Activated CD8-positive, alpha-beta memory T cell treated with anti-CD3 and anti-CD28 coated beads for 36 hours (primary cell): Measurements from ENCODE around the gene LZTR1. TPM values are rescaled to one million over a fixed set of nuclear protein-coding genes. Genes with fewer than 3 reads are reported as not detected.

Source experiments
- CTCF ChIA-PET: fragments of 350-600 bp; sonication (Branson Sonifier 250); formaldehyde crosslinking; loops from one replicate; lab custom pipeline; 2021; ENCODE audit warnings: antibody characterized with exemption; lab: Charles Lee
- POLR2A ChIA-PET: fragments of 350-600 bp; sonication (Branson Sonifier 250); formaldehyde crosslinking; loops from one replicate; lab custom pipeline; 2021; ENCODE audit warnings: antibody characterized with exemption; lab: Charles Lee
- total RNA-seq, 2 experiments: library from RNA; stranded (reverse); gene quantifications; one replicate each; pipeline ENCODE4 v1.2.3, GENCODE V29; 2021

LZTR1 gene
- total RNA-seq, 2 experiments from 2014 or later, result 62.6 to 74.2 TPM

DNA sequence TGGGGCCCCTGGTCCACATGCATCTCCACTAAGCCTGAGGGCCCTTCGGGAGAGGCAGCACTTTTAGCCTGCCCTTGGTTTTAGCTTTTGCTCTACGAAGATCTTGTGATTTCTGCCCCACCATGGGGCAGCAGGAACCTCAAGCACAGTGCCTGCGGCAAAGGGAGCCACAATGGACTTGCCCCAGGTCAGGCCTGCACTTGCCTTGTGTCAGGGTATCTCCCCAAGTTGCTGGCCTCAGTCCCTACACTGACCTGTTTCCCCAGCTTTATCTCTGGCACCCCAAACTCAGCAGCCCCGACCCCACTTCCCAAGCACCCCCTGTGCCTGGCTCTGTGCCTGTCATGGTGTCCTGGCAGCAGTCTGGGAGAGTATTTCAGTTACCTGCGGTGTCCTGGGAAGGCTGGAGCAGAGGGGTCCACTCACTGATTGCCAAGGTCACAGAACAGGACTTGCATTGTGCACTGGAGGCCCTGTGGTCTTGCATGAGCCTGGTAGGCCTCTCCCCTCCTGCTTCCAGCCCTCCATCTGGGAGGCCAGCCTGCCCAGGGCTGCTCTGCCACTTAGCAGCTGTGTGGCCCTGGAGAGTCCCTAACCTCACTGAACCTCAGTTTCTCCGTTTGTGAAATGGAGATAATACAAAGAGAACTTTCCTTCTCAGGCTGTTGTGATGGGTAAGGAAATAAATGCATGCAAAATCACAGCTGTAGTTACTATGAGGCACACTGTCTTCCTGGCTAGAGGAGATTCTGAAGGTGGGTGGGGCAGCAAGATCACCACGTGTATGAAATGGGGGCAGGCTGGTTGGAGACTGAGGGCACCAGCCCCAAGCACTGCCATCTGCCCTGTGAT is 18.7 kb upstream of the LZTR1 start:
- CTCF ChIA-PET, result interaction anchor here (0.6 to 0.9 kb wide), 2 partner anchors 107 to 417 kb away, joined by 4 read pairs; no protein-coding TSS in a partner anchor
- POLR2A ChIA-PET, result interaction anchor here (0.5 kb wide), 1 partner anchor 18 kb away, joined by 3 read pairs; no protein-coding TSS in a partner anchor

DNA sequence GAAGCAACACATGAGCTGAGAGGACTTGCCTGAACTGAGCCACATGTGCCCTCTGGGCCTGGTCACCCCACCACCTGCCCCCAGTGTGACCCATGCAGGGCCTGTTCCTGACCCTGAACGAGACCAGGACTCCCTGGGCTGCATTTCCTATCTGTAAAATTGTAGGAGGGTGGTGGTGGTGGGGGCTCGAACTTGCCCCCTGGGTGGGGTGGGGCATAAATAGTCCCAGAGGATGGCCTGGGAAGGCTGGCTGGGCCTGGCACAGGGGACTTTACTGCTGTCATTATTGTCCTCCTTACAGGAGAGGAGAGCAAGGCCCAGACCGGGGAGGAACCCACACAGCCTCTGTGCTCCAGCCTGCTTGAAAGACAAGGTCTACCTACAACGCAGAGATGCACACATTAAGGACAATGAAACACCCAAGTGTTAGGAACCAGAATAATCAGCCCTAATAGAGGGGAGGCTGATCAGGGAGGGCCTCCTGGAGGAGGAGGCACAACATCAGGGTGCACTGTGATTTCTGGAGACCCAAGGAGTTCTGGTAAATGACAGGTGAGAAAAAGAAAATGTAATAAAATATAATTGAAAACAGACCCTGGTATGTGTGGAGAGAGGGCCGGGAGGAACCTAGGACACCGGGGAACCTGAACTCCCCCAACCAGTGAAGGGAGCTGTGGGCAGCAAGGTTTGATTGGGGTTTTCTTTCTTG is 17.9 kb upstream of the LZTR1 start:
- POLR2A ChIA-PET, result no interaction called here
- CTCF ChIA-PET, result interaction anchor here (0.6 to 1.1 kb wide), 3 partner anchors 39 to 418 kb away, joined by 3 to 4 read pairs (median 4); no protein-coding TSS in a partner anchor

GRCh38 chr22:20964799-20965103 is 17.3 kb upstream of the LZTR1 start:
- CTCF ChIA-PET, result interaction anchor here (0.9 to 1.1 kb wide), 3 partner anchors 18 to 108 kb away, joined by 3 to 4 read pairs (median 3); partner anchors contain the start of gene LZTR1
- POLR2A ChIA-PET, result no interaction called here

- CTCF ChIA-PET, result interaction anchor here (1.0 to 1.1 kb wide), 2 partner anchors 17 to 38 kb away, joined by 3 read pairs; partner anchors contain the start of gene LZTR1
- POLR2A ChIA-PET, result no interaction called here
Observed at GRCh38 chr22:20965104-20965887, 16.8 kb upstream of the LZTR1 start.

DNA sequence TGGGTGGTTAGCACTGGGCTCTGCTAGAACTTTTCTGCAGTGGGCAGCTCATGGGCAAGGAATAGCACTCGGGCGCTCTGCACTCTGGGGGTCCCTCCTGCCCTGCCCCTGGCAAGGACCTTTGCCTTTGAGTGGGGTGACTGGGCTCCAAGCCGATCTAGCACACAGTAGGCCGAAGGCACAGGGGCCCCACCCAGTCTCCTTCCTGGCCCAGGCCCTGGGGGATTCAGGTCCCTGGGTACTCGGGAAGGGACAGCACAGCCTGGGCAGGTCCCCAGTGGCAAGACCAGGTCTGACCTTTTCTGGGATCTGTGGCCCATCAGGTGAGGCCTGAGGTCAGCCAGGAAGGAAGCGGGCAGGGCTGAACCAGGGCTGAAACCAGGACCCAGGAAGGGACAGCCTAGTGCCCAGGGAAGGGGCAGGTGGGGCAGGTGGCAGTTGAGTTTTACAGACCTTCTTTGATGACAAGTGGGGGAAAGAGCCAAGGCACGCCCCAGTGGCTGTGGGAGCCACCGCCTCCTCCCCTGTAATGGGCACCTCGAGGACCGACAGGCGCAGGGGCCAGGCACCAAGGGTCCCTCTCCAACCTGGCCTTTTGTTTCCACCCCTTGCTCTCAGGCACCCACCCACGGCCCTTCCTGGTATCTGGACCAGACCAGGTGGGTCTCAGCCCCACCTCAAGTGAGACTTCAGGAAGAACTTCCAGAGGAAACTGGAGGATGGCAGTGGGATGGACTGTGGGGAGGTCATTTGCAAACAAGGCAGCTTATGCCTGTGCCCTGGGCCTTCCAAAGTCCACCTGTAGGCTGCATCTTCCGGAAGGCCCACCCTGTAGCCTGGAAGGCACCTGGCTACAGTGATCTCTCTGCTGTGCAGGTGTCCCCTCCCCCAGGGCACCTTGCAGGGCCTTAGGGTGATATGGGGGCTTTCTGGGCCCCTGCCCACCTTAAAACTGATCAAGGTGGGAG is 15.9 kb upstream of the LZTR1 start:
- POLR2A ChIA-PET, result no interaction called here
- CTCF ChIA-PET, result interaction anchor here (1.0 kb wide), 1 partner anchor 16 kb away, joined by 3 read pairs; the partner anchor contains the start of gene LZTR1

DNA sequence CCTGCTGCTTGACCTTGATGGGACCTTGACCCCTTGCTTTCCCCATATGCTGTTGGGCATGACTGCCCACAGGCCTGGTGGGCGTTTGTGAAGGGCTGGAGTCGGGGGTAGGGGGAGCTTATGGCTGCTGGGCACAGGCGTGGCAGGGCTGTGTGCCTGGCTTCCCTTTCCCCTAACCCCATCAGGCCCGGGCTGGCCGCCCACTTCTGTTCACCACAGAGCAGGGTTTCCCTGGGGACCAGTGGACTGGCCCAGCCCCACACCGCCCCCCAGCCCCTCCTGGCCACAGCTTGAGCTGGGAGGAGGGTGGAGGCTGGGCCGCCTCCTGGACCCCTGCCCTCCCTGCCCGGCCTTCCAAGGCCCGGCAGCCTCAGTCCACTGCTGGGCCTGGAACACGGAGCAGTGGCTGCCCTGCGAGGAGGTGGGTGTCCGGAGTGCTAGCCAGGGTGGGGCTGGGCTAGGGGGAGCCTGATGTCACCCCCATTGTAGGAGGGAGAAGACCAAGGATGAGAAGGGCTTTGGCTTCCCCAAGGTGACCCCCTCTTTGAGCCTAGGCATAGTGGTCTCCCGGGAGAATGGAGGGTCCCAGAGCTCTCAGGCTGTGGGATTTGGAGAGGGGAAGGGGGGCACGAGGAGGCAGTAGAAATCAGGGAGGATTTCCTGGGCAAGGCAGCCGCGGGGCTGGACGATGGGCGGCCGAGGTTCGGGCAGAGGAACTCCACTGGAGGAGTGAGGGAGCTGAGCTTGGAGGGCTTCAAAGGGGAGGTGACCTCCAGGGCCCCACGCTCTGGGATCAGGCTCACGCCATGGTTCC is 15.0 kb upstream of the LZTR1 start, which contains the start of gene AIFM3:
TSS of gene AIFM3 (plus strand) at position 373 of the 814 bp plus-strand sequence. CDS start 690 bp downstream, outside the sequence.
- ChIA-PET POLR2A (no interaction called here), CTCF (interaction anchor here (1.6 kb wide), 1 partner anchor 9 kb away, joined by 4 read pairs; no protein-coding TSS in a partner anchor)

DNA sequence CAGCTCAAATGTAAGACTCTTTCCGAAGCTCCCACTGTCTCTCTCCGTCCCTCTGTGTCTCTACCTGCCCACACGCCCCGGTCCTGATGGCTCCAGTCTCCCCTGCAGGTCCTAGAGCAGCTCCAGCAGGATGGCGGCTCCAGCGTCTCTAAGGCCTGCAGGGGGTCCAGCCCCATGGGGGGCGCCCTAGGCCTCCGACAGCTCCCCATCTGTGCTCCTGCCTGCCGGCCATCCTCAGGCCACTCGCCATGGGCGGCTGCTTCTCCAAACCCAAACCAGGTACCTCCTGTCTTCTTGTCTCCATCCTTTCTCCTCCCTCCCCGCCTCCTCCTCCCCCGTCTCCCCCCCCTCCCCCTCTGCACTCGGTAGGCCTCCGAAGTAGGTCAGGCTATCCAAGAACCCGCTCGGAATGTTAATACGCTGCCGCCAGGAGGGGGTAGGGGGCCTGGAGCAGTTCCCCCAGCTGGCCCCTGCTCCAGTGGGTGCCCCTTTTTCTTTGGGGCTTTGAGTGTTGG is 14.3 kb upstream of the LZTR1 start:
- CTCF ChIA-PET, result interaction anchor here (1.6 kb wide), 1 partner anchor 10 kb away, joined by 4 read pairs; no protein-coding TSS in a partner anchor

GRCh38 chr22:20968281-20968977 is 13.7 kb upstream of the LZTR1 start:
- ChIA-PET POLR2A (no interaction called here), CTCF (interaction anchor here (0.5 to 1.6 kb wide), 2 partner anchors 10 to 77 kb away, joined by 3 to 4 read pairs; no protein-coding TSS in a partner anchor)

More for the DNA sequence above, 14.3 kb upstream of the LZTR1 start:
- POLR2A ChIA-PET, result no interaction called here

DNA sequence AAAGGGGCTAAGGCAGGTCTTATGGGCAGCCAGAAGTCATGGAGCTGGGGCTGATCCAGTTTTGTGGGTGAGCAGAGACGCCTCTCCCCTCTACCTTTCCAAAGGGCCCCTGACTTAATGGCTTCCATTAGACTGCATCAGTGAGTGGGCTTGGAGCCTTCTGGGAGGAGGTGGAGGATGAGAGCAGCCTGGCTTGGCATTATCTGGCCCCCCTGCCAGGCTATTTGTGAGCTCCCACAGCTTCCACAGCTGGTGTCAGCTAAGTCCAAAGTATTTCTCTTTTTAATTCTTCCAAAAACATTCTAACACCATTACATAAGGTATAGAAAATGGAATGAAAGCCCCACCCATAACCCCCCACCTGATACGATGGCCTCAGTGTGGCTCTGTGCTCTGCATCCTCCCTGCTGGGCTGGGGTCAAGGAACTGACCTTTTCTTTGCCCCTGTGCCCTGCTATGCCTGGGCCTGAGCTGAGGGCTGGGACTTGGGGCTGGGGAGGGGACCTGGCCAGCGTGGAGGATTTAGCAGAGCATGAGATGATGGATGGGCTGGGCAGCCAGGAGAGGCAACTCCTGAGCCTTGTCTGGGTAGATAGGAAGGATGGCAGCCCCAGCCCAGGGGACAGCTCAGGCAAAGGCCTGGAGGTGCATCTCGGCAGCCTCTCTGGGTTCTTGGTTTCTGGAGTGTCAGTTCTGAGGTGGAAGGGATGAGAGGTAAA is 11.0 kb upstream of the LZTR1 start:
- ChIA-PET POLR2A (no interaction called here), CTCF (no interaction called here)

- ChIA-PET CTCF (interaction anchor here (1.2 kb wide), 1 partner anchor 11 kb away, joined by 3 read pairs; no protein-coding TSS in a partner anchor), POLR2A (interaction anchor here (0.6 to 0.7 kb wide), 2 partner anchors 10 to 88 kb away, joined by 3 to 4 read pairs; partner anchors contain the start of gene LZTR1)
Observed at GRCh38 chr22:20972014-20972694, 9.9 kb upstream of the LZTR1 start.

GRCh38 chr22:20972933-20973577 is 9.0 kb upstream of the LZTR1 start:
- CTCF ChIA-PET, result interaction anchor here (1.2 kb wide), 1 partner anchor 12 kb away, joined by 3 read pairs; no protein-coding TSS in a partner anchor
- POLR2A ChIA-PET, result no interaction called here

- ChIA-PET CTCF (no interaction called here), POLR2A (no interaction called here)
Observed at GRCh38 chr22:20973634-20974286, 8.3 kb upstream of the LZTR1 start.

DNA sequence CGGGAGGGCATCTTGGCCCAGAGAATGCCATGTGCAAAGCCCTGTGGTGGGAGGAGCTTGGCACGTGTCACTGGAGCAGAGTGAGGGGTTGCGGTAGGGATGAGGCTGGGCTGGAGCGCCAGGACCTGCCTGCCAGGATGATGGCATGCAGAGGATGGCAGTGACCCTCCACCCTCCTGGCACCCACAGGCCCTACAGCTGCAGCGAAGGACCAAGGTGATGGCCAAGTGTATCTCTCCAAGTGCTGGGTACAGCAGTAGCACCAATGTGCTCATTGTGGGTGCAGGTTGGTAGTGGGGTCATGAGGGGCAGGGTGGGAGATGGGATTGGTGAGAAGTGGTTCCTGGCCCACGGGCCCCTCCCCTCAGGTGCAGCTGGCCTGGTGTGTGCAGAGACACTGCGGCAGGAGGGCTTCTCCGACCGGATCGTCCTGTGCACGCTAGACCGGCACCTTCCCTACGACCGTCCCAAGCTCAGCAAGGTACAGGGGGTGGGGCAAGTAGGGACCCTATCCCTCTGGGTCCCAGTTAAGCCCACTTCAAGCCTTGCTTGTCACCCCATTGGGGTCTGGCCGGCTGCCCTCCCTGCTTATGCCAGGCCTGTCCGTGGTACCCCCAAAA is 7.7 kb upstream of the LZTR1 start:
- ChIA-PET POLR2A (no interaction called here), CTCF (interaction anchor here (2.2 kb wide), 1 partner anchor 18 kb away, joined by 7 read pairs; no protein-coding TSS in a partner anchor)
